HL-60 (cell line): ENCODE results near the gene TGIF2LX.
"Not testable (repeated sequence)": the region's sequence is repeated elsewhere in the genome, so short reads cannot be mapped to it uniquely, and the experiment has no call there.

ENCODE experiments used
- POLR2AphosphoS5 ChIP-seq: IDR thresholded peaks from 2 replicates; pipeline ENCODE4 v1.6.1; 2012; ENCODE audit warnings: low read depth
- TF ChIP-seq, protein P1 (sequence below): IDR thresholded peaks from one replicate; pipeline ENCODE4 v1.5.1; 2011; ENCODE audit warnings: low read length, control low read depth, inconsistent platforms; ENCODE audit not compliant: insufficient read depth

- TF ChIP-seq POLR2AphosphoS5, result not testable (repeated sequence)
- TF ChIP-seq, protein P1, sequence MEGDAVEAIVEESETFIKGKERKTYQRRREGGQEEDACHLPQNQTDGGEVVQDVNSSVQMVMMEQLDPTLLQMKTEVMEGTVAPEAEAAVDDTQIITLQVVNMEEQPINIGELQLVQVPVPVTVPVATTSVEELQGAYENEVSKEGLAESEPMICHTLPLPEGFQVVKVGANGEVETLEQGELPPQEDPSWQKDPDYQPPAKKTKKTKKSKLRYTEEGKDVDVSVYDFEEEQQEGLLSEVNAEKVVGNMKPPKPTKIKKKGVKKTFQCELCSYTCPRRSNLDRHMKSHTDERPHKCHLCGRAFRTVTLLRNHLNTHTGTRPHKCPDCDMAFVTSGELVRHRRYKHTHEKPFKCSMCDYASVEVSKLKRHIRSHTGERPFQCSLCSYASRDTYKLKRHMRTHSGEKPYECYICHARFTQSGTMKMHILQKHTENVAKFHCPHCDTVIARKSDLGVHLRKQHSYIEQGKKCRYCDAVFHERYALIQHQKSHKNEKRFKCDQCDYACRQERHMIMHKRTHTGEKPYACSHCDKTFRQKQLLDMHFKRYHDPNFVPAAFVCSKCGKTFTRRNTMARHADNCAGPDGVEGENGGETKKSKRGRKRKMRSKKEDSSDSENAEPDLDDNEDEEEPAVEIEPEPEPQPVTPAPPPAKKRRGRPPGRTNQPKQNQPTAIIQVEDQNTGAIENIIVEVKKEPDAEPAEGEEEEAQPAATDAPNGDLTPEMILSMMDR, result not testable (repeated sequence)
Measured at GRCh38 chrX:89943077-89943476, 21.4 kb downstream of the TGIF2LX start.
